PFSK-1 (cell line): ENCODE results near the gene TNRC6C.

Experiments used
- FOXP2 ChIP-seq: optimal IDR thresholded peaks from 2 replicates; pipeline ENCODE3; 2011; ENCODE audit warnings: borderline replicate concordance, control low read depth, inconsistent platforms; ENCODE audit not compliant: insufficient read depth; ENCODE audit errors: extremely low read length, extremely low read depth
- POLR2AphosphoS5 ChIP-seq: IDR thresholded peaks from 2 replicates; pipeline ENCODE4 v1.6.1; 2012; ENCODE audit warnings: low read depth, mild to moderate bottlenecking, control low read depth, low read length, moderate library complexity
- REST ChIP-seq, 2 experiments: IDR thresholded peaks; 2 replicates each; pipeline versions ENCODE4 v1.6.1 to v1.8.0; 2011 to 2012; ENCODE audit warnings: low read depth in 2 of 2, low read length in 2 of 2, control low read depth in 1 of 2, inconsistent platforms in 1 of 2, mild to moderate bottlenecking in 1 of 2, moderate library complexity in 1 of 2; ENCODE audit not compliant: insufficient read depth in 1 of 2
- SIN3A ChIP-seq: IDR thresholded peaks from 2 replicates; pipeline ENCODE4 v1.6.1; 2012; ENCODE audit warnings: mild to moderate bottlenecking, low read length, moderate library complexity, borderline replicate concordance; ENCODE audit not compliant: insufficient read depth
- TAF1 ChIP-seq: IDR thresholded peaks from 2 replicates; pipeline ENCODE4 v1.6.1; 2012; ENCODE audit warnings: low read length, control low read depth, borderline replicate concordance; ENCODE audit not compliant: insufficient read depth

TNRC6C gene

GRCh38 chr17:78113804-78114785 is 155.6 kb downstream of the TNRC6C start:
- no peak for TF ChIP-seq TAF1
- TF ChIP-seq SIN3A, result no peak
- no peak for TF ChIP-seq REST (IDR thresholded peaks at IDR 0.05; ENCODE audit: insufficient read depth in 1 of 2, low read depth in 2 of 2, low read length in 2 of 2)
- TF ChIP-seq FOXP2, result no peak
- no peak for TF ChIP-seq POLR2AphosphoS5

GRCh38 chr17:78114831-78115723 is 156.6 kb downstream of the TNRC6C start:
- TF ChIP-seq REST (IDR thresholded peaks at IDR 0.05; ENCODE audit: insufficient read depth in 1 of 2, low read depth in 2 of 2, low read length in 2 of 2), result no peak
- TF ChIP-seq FOXP2, result no peak
- no peak for TF ChIP-seq SIN3A
- no peak for TF ChIP-seq POLR2AphosphoS5
- no peak for TF ChIP-seq TAF1

GRCh38 chr17:78116411-78116810 is 157.9 kb downstream of the TNRC6C start:
- no peak for TF ChIP-seq TAF1
- no peak for TF ChIP-seq FOXP2
- no peak for TF ChIP-seq POLR2AphosphoS5

GRCh38 chr17:78117027-78117981 is 158.8 kb downstream of the TNRC6C start:
- TF ChIP-seq SIN3A (no peak), POLR2AphosphoS5 (no peak), REST (IDR thresholded peaks at IDR 0.05; ENCODE audit: insufficient read depth in 1 of 2, low read depth in 2 of 2, low read length in 2 of 2) (no peak), TAF1 (no peak), FOXP2 (no peak)
